GM18861 (cell line): ENCODE measurements around the gene TMPO.
"Not testable (repeated sequence)": the region's sequence is repeated elsewhere in the genome, so short reads cannot be mapped to it uniquely, and the experiment has no call there.

Experiments
- ATAC-seq: cut with Tn5 transposase; IDR thresholded peaks from one replicate; pipeline ENCODE4 v1.9.1; 2021; ENCODE audit not compliant: unreplicated experiment

Gene TMPO

DNA sequence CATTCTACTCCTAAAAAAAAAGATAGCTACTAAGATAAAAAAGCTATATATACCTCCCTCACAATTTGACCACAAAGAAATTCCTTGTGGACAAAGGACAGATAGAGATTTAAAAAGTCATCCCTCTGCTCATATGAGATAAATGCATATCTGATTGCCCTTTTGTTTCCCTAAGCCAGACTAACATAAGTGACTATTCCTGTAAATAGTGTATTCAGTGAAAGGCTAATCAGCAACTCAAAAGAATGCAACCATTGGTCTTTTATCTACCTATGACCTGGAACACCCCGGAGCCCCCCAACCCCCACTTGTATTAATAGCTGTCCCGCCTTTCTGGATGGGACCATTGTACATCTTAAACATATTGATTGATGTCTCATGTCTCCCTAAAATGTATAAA, 6.3 kb upstream of the TMPO start:
- ATAC-seq: no peak

DNA sequence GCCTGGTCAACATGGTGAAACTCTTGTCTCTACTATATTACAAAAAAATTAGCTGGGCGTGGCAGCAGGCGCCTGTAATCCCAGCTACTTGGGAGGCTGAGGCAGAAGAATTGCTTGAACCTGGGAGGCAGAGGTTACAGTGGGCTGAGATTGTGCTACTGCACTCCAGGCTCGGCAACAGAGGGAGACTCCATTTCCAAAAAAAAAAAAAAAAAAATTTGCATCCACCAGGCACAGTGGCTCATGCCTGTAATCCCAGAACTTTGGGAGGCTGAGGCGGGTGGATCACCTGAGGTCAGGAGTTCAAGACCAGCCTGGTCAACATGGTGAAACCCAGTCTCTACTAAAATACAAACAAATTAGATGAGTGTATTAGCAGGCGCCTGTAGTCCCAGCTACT, 3.6 kb upstream of the TMPO start:
- ATAC-seq: not testable (repeated sequence)

GRCh38 chr12:98513379-98514322, 1.7 kb upstream of the TMPO start:
- no peak for ATAC-seq

- ATAC-seq: no peak
Observed at GRCh38 chr12:98514982-98515286, 456 bp upstream of the TMPO start.

DNA sequence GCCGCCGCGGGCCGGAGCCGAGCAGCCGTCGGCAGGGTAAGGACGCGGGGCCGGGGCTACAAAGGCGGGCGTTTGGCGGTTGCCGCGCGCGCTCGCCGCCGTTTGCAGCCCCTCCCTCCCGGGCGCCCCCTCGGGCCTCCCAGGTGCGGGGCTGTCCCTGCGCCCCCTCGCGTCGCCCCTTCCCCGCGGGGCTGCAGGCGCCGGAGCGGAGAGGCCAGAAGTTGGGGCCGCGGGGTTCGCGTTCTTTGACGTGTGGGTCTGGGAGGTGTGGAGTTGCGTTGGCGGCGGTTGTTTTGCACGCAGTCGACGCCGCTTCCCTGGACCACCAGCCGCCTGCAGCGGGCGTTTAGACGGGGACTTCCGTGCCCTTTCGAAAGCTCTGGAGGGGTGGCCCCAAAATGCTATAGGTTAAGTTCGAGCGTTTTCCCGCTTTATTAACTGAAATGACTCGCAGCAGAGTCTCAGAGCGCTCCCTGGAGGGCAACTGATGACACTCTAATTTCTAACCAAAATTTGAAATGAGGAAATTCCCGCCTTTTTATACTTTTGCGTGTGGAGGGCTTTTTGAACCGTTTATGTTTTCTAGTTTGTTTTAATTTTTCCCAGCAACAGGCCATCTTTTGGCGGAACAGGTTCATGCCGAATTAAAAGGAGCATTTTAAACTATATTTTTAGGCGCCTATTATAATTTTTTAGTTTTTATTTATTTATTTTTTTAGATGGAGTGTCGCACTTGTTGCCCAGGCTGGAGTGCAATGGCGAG, 902 bp downstream of the TMPO start:
- ATAC-seq: peak; percentile 51

DNA sequence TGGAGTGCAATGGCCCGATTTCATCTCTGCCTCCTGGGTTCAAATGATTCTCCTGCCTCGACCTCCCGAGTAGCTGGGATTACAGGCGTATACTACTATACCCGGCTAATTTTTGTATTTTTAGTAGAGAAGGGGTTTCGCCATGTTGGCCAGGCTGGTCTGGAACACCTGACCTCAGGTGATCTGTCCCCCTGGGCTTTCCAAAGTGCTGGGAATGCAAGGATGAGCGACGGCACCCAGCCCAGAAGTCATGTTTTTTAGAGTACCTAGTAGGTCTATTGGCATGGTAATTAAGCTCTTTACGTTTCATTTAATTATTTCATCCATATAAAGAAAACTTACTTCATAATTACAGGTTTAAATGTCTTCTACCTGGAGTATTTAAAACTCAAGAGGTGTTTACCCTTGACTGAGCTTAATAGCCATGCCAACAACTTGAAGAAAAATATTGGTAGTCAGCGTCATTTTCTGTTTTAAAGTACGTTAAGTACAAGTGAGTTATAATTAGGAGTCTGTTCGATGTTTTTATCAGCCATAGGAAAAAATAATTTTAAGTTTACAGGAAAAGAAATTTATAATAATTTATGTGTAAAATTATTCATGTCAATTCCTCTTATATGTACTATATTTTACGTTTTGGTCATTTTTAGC, 4.0 kb downstream of the TMPO start:
- no peak for ATAC-seq

GRCh38 chr12:98530068-98530467, 14.7 kb downstream of the TMPO start:
- ATAC-seq: no peak

GRCh38 chr12:98532687-98533304, 17.4 kb downstream of the TMPO start:
- no peak for ATAC-seq

GRCh38 chr12:98533723-98534251, 18.4 kb downstream of the TMPO start:
- ATAC-seq: no peak

DNA sequence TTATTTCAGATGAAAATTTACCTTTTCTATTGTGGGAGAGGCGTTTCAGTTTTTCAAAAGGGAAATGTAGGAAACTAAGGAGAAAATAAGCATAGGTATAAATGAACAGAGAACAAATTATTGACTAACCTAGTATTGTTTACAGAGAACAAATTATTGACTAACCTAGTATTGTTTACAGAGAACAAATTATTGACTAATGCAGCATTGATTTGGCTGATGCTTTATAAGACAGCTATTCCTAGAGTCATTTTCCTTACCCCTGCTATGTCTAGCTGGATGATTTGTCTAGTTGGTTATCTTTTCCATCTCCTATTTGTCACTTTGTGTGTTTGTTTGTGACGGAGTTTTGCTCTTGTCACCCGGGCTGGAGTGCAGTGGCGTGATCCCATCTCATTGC, 22.6 kb downstream of the TMPO start:
- no peak for ATAC-seq

- no peak for ATAC-seq
Observed at GRCh38 chr12:98543701-98544100, 28.3 kb downstream of the TMPO start.

- no peak for ATAC-seq
Observed at GRCh38 chr12:98544751-98545150, 29.4 kb downstream of the TMPO start.

DNA sequence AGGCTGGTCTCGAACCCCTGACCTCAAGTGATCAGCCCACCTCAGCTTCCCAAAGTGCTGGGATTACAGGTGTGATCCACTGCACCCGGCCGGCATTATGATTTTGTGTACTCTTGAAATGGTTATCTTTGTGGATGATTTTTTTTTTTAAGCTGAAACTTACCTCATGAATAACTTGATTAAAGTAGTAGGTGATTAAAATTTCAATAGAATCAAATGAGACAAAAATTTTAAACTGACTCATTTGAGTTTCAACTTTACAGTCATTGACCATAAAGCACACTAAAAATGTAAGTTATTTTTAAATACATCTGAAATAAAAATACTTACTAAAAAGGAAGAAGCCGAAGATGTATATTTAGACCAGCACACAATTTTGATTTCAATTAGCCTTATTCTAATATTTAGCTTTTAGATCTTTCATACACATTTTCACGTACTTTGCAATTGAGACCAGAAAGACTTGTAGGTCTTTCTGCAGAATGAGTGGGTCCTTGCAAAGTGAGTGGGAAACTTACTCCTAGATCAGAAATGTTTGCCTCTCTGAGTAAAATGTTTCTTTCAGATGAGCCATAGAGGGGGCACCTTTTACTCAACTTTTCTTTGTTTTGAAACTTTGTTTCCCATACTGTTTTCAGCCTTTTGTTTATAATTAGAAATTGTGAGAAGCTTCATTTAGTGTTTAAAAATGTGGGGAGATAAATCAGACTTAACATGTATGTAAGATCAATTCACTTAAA, 34.2 kb downstream of the TMPO start:
- ATAC-seq: no peak

- ATAC-seq: no peak
Observed at GRCh38 chr12:98551787-98552186, 36.4 kb downstream of the TMPO start.

DNA sequence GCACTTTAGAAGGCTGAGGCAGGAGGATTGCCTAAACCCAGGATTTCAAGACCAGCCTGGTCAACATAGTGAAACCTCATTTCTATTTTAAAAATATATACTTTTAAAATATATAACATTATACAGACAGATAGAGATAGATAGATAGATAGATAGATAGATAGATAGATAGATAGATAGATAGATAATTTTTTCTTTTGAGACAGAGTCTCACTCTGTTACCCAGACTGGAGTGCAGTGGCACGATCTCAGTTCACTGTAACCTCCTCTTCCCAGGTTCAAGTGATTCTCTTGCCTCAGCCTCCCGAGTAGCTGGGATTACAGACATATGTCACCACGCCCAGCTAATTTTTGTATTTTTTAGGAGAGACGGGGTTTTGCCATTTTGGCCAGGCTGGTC, 42.7 kb downstream of the TMPO start:
- ATAC-seq: not testable (repeated sequence)

DNA sequence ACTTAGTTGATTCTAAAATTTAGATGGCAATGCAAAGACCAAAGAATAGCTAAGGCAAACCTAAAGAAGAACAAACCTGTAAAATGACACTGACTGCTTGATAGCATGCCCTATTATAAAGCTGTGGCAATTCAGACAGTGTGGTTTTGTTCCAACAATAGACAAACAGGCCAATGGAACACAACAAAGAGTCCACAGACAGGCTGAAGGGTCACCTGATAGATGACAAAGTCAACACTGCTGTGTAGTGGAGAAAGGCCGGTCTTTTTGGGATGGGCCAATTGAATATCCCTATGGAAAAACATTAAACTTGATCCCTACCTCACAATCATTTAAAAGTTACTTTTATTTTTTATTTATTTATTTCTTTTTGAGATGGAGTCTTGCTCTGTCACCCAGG, 44.3 kb downstream of the TMPO start:
- ATAC-seq: no peak

DNA sequence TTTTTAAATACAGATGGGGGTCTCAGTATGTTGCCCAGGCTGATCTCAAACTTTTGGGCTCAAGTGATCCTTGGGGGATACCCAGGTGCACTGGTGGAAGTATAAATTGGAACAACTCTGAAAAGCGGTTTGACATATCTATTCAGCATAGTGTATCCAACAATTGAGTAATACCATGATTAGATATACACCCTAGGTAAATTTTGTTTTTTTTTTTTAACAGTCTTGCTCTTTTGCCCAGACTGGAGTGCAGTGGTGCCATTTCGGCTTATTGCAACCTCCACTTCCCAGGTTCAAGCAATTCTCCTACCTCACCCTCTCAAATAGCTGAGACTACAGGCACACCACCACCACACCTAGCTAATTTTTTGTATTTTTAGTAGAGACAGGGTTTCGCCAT, 46.5 kb downstream of the TMPO start:
- no peak for ATAC-seq

- no peak for ATAC-seq
Observed at GRCh38 chr12:98572010-98572409, 56.6 kb downstream of the TMPO start.

- no peak for ATAC-seq
Observed at GRCh38 chr12:98574110-98574509, 58.7 kb downstream of the TMPO start.

GRCh38 chr12:98575013-98575412, 59.6 kb downstream of the TMPO start:
- ATAC-seq: no peak
